Peyer's patch (tissue), 4 donors: ENCODE measurements around the gene MMP24.

ENCODE experiments used
- POLR2A ChIP-seq, 2 donors: fragments of 450-650 bp; IDR thresholded peaks; one replicate each; pipeline ENCODE4 v1.5.1; 2017; ENCODE audit warnings: antibody characterized with exemption in 2 of 2, mild to moderate bottlenecking in 2 of 2, moderate library complexity in 2 of 2
- TF ChIP-seq, protein P1 (sequence below), 6 experiments: fragments of 450-650 bp in 4 of 6; fragments of 200-600 bp in 2 of 6; sonication (generic) in 1 of 6; IDR thresholded peaks; one replicate each; pipeline ENCODE4 v1.5.1; 2017 to 2019; ENCODE audit warnings: antibody characterized with exemption in 6 of 6, mild to moderate bottlenecking in 3 of 6, moderate library complexity in 1 of 6

DNA sequence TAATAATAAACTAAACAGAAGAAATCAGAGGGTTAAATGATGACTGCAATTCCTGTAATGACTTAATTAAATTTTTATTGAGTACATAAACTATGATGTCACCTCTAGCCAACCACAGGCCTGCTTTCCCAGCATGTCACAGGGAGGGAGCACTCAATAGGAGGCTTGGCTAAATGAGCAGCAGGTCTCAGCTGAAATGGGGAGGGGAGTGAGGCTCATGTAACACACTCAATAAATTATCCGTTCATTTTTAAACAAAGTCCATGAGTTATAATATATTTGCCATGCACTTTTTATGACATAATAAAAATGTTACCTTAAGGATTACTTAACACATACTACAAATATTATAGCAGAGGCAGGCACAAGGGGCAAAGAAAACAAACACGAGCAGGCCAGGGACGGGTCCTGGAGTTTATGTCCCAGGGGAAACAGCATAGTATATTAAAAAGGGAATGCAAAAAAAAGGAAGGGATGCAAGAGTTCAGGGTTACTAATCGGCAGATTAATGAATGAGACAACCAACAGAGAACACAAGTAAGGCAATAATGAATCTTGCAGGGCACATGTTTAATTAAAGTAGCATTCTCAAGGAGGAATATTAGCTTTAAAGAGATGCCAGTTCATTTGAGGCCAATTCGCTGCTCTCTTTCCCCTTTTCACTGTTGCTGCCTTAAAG is 92.8 kb downstream of the MMP24 start:
- no peak for TF ChIP-seq POLR2A (IDR thresholded peaks at IDR 0.05)
- TF ChIP-seq, protein P1, sequence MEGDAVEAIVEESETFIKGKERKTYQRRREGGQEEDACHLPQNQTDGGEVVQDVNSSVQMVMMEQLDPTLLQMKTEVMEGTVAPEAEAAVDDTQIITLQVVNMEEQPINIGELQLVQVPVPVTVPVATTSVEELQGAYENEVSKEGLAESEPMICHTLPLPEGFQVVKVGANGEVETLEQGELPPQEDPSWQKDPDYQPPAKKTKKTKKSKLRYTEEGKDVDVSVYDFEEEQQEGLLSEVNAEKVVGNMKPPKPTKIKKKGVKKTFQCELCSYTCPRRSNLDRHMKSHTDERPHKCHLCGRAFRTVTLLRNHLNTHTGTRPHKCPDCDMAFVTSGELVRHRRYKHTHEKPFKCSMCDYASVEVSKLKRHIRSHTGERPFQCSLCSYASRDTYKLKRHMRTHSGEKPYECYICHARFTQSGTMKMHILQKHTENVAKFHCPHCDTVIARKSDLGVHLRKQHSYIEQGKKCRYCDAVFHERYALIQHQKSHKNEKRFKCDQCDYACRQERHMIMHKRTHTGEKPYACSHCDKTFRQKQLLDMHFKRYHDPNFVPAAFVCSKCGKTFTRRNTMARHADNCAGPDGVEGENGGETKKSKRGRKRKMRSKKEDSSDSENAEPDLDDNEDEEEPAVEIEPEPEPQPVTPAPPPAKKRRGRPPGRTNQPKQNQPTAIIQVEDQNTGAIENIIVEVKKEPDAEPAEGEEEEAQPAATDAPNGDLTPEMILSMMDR (IDR thresholded peaks at IDR 0.05) = no peak
